GM23338 (cell line): ENCODE results near the gene EDAR.

Source experiments
- CREB1 ChIP-seq: fragments of 250-450 bp; sonication (Bioruptor Pico); IDR thresholded peaks from 2 replicates; pipeline ENCODE4 v1.5.0; 2020; ENCODE audit warnings: low read depth, mild to moderate bottlenecking, moderate library complexity
- CTCF ChIP-seq, 2 experiments: fragments of 200-600 bp in 1 of 2; sonication (generic) in 1 of 2; conservative IDR thresholded peaks; 2 replicates each; pipeline versions ENCODE4 v1.5.1 to v1.6.1; 2016 to 2017; ENCODE audit warnings: antibody characterized with exemption in 2 of 2, low read depth in 2 of 2, mild to moderate bottlenecking in 2 of 2, moderate library complexity in 1 of 2
- EZH2 ChIP-seq: fragments of 200-600 bp; sonication (generic); IDR thresholded peaks from one replicate; pipeline ENCODE4 v1.8.0; 2017; ENCODE audit warnings: antibody characterized with exemption, mild to moderate bottlenecking, low read depth; ENCODE audit not compliant: unreplicated experiment
- EZH2phosphoT487 ChIP-seq: fragments of 200-600 bp; sonication (generic); IDR thresholded peaks from one replicate; pipeline ENCODE4 v1.8.1; 2018; ENCODE audit warnings: antibody characterized with exemption; ENCODE audit not compliant: unreplicated experiment
- JUNB ChIP-seq: IDR thresholded peaks from one replicate; pipeline ENCODE4 v1.6.1; 2016; ENCODE audit warnings: antibody characterized with exemption; ENCODE audit not compliant: unreplicated experiment
- NANOG ChIP-seq: IDR thresholded peaks from 2 replicates; pipeline ENCODE4 v1.6.1; 2016; ENCODE audit warnings: antibody characterized with exemption, borderline replicate concordance
- POLR2AphosphoS5 ChIP-seq: IDR thresholded peaks from 2 replicates; pipeline ENCODE4 v1.6.1; 2016; ENCODE audit warnings: antibody characterized with exemption, low read depth
- REST ChIP-seq: IDR thresholded peaks from one replicate; pipeline ENCODE4 v1.6.1; 2018; ENCODE audit warnings: antibody characterized with exemption; ENCODE audit not compliant: unreplicated experiment
- STAT1 ChIP-seq: IDR thresholded peaks from one replicate; pipeline ENCODE4 v1.6.1; 2016; ENCODE audit warnings: antibody characterized with exemption; ENCODE audit not compliant: unreplicated experiment

- no peak for TF ChIP-seq POLR2AphosphoS5
- no peak for TF ChIP-seq CTCF (conservative IDR thresholded peaks at IDR 0.05; ENCODE audit: low read depth in 2 of 2)
- TF ChIP-seq EZH2: no peak
- no peak for TF ChIP-seq REST
- no peak for TF ChIP-seq EZH2phosphoT487
- TF ChIP-seq NANOG: no peak
- no peak for TF ChIP-seq CREB1 (CRISPR knock-in tag)
- no peak for TF ChIP-seq STAT1
- no peak for TF ChIP-seq JUNB
These were observed 70.7 kb downstream of the EDAR start for GRCh38 chr2:108918156-108918874.
